ENCODE data around the gene KSR2. TPM values are rescaled to one million over a fixed set of nuclear protein-coding genes. Genes with fewer than 3 reads are reported as not detected.

Gene KSR2
- total and polyA plus RNA-seq, 2 donors (not counting 3 experiments of a cell fraction or from before 2014, with no cell fraction given), result 2.1 to 5.2 TPM

DNA sequence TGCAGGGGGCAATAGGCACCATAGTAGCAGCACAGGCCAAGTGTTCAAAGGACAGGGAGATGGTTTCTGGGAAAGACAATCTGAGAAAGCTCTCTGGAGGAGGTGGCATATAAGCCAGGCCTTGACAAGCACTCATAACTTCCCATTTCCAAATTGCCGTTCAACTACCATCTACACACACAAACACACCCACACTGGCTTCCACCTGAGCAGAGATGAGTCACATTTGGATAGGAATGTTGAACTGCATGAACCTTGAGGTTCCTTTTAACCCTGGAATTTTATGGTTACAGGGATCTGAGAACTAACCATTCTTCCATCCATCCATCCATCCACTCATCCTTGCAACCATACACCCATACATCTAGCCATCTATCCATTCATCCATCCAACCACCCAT, 86.6 kb downstream of the KSR2 start:
- BruUV-seq (replicated peaks), result no TSS peak
- no peak for DNase-seq (ENCODE audit: low read depth, low spot score)
- ChIA-PET CTCF (no interaction called here), POLR2A (no interaction called here)
- TF ChIP-seq, protein P1, sequence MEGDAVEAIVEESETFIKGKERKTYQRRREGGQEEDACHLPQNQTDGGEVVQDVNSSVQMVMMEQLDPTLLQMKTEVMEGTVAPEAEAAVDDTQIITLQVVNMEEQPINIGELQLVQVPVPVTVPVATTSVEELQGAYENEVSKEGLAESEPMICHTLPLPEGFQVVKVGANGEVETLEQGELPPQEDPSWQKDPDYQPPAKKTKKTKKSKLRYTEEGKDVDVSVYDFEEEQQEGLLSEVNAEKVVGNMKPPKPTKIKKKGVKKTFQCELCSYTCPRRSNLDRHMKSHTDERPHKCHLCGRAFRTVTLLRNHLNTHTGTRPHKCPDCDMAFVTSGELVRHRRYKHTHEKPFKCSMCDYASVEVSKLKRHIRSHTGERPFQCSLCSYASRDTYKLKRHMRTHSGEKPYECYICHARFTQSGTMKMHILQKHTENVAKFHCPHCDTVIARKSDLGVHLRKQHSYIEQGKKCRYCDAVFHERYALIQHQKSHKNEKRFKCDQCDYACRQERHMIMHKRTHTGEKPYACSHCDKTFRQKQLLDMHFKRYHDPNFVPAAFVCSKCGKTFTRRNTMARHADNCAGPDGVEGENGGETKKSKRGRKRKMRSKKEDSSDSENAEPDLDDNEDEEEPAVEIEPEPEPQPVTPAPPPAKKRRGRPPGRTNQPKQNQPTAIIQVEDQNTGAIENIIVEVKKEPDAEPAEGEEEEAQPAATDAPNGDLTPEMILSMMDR (IDR thresholded peaks at IDR 0.05; ENCODE audit: extremely low read depth in 1 of 2, insufficient read depth in 1 of 2, low read depth in 1 of 2, low read length in 2 of 2), result no peak
- TF ChIP-seq POLR2A (IDR thresholded peaks at IDR 0.05; ENCODE audit: low read depth, low read length) (no peak), JUN (IDR thresholded peaks at IDR 0.05; ENCODE audit: borderline replicate concordance, insufficient read depth, insufficient read length, low read depth) (no peak), GATA2 (IDR thresholded peaks at IDR 0.05; ENCODE audit: insufficient read depth, insufficient read length, low read depth, low read length) (no peak)
- H3K36me3 ChIP-seq (ENCODE audit: control insufficient read depth in 2 of 2, extremely low read depth in 1 of 2, insufficient read depth in 2 of 2, low read length in 2 of 2), result no peaks in the 10 kb centered on the region
- peaks cover 4 to 5% of the 10 kb centered on the region in 2 experiments for H3K27me3 ChIP-seq (ENCODE audit: control insufficient read depth in 2 of 2, insufficient read depth in 2 of 2, low read length in 2 of 2)
- intact Hi-C loops (cut with micrococcal nuclease), result no loop called here
- no peaks in the 10 kb centered on the region for H3K79me2 ChIP-seq (ENCODE audit: control insufficient read depth, insufficient read depth, low read length)
- H3K9me1 ChIP-seq (replicated peaks; ENCODE audit: control insufficient read depth, extremely low read depth, insufficient read depth, low read length), result no peaks in the 10 kb centered on the region
- dilution Hi-C loops (cut with MboI; ENCODE audit: extremely low pct_ligation_motif_present, low sequenced_read_pairs), result no loop called here
- H3K4me3 ChIP-seq (replicated peaks in 1 of 3; ENCODE audit: insufficient read depth in 1 of 3, low read depth in 1 of 3, low read length in 3 of 3), result no peak overlapping the region
- no peaks in the 10 kb centered on the region for H3K4me1 ChIP-seq (ENCODE audit: control insufficient read depth, extremely low read depth, insufficient read depth, low read length)
- no peak overlapping the region for H3K9ac ChIP-seq (replicated peaks; ENCODE audit: extremely low read depth, insufficient read depth, low read length)
- H3K4me2 ChIP-seq (ENCODE audit: insufficient read depth, low read length), result no peak overlapping the region
- no peak overlapping the region for H2AFZ ChIP-seq (ENCODE audit: low read depth, low read length)
- H4K20me1 ChIP-seq (replicated peaks; ENCODE audit: control insufficient read depth, extremely low read depth, insufficient read depth, low read length), result no peaks in the 10 kb centered on the region
- H3K9me3 ChIP-seq (replicated peaks; ENCODE audit: control insufficient read depth, insufficient read depth, low read length), result no peaks in the 10 kb centered on the region
- H3K27ac ChIP-seq (ENCODE audit: insufficient read depth, low read depth, low read length), result no peak overlapping the region
- no peak for FAIRE-seq

DNA sequence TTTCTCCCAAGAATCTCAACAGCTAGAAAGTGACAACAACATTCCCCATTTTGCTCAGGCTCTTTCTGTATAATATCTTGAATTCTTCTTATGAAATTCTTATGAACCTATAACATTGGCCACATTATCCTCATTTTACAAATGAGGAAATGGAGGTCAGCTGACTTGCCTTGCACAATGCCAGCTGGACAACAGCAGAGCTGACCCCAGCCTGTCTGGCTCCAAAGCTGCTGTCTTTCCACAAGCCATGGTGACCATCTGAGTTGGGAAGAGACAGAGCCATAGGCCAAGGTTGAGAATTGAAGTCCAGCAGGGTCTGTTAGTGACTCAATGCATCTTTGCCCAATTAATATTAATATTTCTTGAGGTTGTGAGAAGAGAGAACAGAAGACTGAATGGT, 87.3 kb downstream of the KSR2 start:
- Histone ChIP-seq H3K9me3 (replicated peaks; ENCODE audit: control insufficient read depth, insufficient read depth, low read length) (no peaks in the 10 kb centered on the region), H3K9me1 (replicated peaks; ENCODE audit: control insufficient read depth, extremely low read depth, insufficient read depth, low read length) (no peaks in the 10 kb centered on the region), H3K9ac (replicated peaks; ENCODE audit: extremely low read depth, insufficient read depth, low read length) (no peak overlapping the region), H3K27ac (ENCODE audit: insufficient read depth, low read depth, low read length) (no peak overlapping the region), H3K79me2 (ENCODE audit: control insufficient read depth, insufficient read depth, low read length) (no peaks in the 10 kb centered on the region), H3K27me3 (ENCODE audit: control insufficient read depth in 2 of 2, insufficient read depth in 2 of 2, low read length in 2 of 2) (peaks cover 4 to 5% of the 10 kb centered on the region in 2 experiments), H2AFZ (ENCODE audit: low read depth, low read length) (no peak overlapping the region), H4K20me1 (replicated peaks; ENCODE audit: control insufficient read depth, extremely low read depth, insufficient read depth, low read length) (no peaks in the 10 kb centered on the region), H3K36me3 (ENCODE audit: control insufficient read depth in 2 of 2, extremely low read depth in 1 of 2, insufficient read depth in 2 of 2, low read length in 2 of 2) (no peaks in the 10 kb centered on the region), H3K4me1 (ENCODE audit: control insufficient read depth, extremely low read depth, insufficient read depth, low read length) (no peaks in the 10 kb centered on the region), H3K4me2 (ENCODE audit: insufficient read depth, low read length) (no peak overlapping the region), H3K4me3 (replicated peaks in 1 of 3; ENCODE audit: insufficient read depth in 1 of 3, low read depth in 1 of 3, low read length in 3 of 3) (no peak overlapping the region)
- DNase-seq (ENCODE audit: low read depth, low spot score) (no peak), FAIRE-seq (no peak)
- no TSS peak for BruUV-seq (replicated peaks)
- CTCF ChIA-PET, result no interaction called here
- TF ChIP-seq, protein P1 (IDR thresholded peaks at IDR 0.05; ENCODE audit: extremely low read depth in 1 of 2, insufficient read depth in 1 of 2, low read depth in 1 of 2, low read length in 2 of 2), result no peak
- TF ChIP-seq FOS (IDR thresholded peaks at IDR 0.05; ENCODE audit: borderline replicate concordance, insufficient read depth, low read length), result no peak
- TF ChIP-seq MYC (IDR thresholded peaks at IDR 0.05; ENCODE audit: low read depth, low read length), result no peak
- no peak for TF ChIP-seq POLR2AphosphoS5 (IDR thresholded peaks at IDR 0.05; ENCODE audit: insufficient read depth, low read depth, low read length)
- TF ChIP-seq GATA2 (IDR thresholded peaks at IDR 0.05; ENCODE audit: insufficient read depth, insufficient read length, low read depth, low read length), result no peak
- TF ChIP-seq, protein P2, sequence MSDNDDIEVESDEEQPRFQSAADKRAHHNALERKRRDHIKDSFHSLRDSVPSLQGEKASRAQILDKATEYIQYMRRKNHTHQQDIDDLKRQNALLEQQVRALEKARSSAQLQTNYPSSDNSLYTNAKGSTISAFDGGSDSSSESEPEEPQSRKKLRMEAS (IDR thresholded peaks at IDR 0.05; ENCODE audit: insufficient read depth, insufficient read length), result no peak
- no peak for TF ChIP-seq EZH2 (IDR thresholded peaks at IDR 0.05; ENCODE audit: borderline replicate concordance, low read depth, low read length, severe bottlenecking)
- TF ChIP-seq POLR2A (IDR thresholded peaks at IDR 0.05; ENCODE audit: low read depth, low read length), result no peak
- no peak for TF ChIP-seq JUN (IDR thresholded peaks at IDR 0.05; ENCODE audit: borderline replicate concordance, insufficient read depth, insufficient read length, low read depth)
- intact Hi-C loops (cut with micrococcal nuclease) (no loop called here), dilution Hi-C loops (cut with MboI; ENCODE audit: extremely low pct_ligation_motif_present, low sequenced_read_pairs) (no loop called here)
- POLR2A ChIA-PET, result no interaction called here

Data from endothelial cell of umbilical vein (primary cell).